NCI-H1930 (cell line): ENCODE measurements around the gene CD5L.

Source experiments
- DNase-seq, 2 experiments: peaks; one replicate each; lab custom pipeline; 2025; lab: John Stamatoyannopoulos, UW

Gene CD5L

DNA sequence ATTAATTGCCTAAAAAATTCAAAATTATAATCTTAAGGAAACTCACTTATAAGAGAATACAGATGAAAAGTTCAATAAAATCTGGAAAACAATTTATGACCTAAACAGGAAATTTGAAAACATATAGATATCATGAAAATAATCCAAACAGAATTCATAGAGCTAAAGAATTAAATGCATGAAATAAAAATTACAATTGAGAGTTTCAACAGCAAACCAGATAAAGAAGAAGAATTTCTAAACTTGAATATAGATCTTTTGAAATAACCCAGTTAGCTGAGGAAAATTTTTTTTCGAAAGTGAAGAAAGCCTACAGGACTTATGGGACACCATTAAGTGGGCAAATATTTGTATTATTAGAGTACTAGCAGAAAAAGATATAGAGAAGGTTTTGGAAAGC, 28.3 kb downstream of the CD5L start:
- no peak for DNase-seq

DNA sequence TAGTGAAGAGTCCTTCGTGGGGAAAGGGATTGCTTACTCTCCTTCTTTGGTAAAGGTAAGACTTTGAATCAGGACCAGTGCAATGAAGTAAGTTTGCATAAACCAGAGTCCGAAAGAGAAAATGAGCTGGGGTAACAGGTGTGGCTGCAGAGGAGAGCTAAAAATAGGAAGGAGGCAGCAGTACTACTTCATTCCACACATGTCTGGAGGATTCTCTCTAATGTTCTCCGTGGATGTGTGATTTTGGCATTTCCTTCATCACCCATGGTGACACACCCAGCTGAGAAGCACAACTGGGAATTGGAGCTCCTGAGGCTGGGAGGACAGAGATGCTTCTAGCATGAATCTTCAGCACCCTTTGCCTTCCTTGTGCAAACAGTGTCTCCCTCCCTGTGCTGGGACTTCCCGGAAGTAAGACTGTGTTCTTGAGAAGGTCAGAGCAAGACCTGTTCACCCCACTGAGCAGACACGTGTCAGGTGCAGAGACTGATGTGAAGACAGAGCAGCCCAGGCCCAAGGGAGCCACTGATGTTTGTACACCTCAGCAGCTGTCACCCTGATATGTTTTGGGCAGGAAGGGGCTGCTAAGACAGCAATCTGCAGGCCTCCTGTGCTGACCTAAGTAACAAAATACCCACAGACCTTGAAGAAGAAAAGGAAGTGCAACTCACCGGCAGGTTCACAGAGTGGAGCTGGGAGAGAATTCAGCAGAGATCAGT, 35.0 kb downstream of the CD5L start:
- DNase-seq: no peak

DNA sequence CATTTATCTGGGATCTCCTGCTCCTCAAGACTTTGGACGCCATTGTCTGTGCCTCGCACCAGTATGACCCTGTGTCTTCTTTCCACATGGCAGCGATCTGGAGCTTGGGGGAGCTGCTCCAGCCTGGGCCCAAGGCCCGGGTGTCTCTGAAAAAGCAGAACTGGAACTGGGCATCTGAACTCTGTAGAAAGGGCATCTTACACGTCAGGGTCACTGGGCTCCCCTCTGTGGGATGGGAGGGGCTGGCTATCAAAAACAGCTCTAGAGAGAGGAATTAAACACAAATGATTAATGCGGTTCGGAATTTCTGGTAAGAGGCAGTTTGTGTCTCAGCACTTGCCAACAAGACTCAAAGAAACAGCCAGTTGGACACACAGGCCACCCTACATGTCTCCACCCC, 37.8 kb downstream of the CD5L start:
- DNase-seq: no peak

DNA sequence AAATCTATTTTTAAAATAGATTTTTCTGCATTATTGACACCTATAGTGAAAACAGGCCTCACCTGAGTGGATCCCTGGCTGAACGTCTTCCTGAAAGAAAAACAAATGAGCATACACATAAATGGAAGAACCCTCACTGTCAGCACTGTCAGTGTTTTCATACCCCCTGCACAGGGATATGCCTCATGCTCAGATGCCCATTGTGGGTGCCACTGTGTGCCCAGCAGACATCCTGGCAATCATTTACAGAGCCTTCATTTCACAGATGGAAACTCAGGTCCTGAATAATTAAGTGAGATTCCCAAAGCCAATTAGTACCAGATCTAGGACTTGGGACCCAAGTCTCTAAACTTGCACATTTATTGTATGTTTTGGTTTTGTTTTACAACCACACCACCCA, 41.6 kb downstream of the CD5L start:
- no peak for DNase-seq

DNA sequence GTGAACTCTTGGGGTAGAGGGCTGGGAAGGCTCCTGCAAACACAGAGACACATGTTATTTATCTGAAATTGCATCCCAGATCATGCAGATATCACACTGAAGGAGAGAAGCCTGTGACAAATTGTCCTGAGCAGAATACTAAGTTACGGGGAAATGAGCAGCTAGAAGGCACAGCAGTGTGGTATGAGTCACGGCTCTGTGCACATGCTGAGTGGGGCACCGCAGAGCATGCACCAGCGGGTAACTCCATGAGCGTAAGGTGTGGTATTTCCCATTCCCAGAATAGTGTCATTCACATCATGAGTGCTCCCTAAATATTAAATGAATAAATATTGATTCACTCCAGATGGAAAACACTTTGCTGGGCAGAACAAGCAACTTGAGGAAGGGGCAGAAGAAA, 43.4 kb downstream of the CD5L start:
- DNase-seq: no peak

DNA sequence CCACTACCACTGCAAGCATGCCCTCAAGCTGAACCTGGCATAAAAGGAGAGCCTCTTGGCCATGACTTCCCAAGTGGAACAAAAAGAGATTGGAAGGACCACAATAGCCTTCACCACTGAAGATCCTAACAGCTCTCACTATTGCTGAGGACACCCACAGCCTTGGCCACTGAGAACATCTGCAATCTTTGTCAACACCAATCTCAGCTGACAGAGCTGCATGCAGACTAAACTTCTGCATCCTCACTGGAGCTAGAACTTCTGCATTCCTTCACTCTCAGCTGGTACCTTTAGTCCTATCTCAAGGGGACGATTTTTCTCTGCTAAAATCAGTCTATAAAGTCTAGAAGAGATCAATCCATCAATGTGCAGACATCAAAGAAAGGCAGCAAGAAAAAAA, 56.4 kb downstream of the CD5L start:
- no peak for DNase-seq

DNA sequence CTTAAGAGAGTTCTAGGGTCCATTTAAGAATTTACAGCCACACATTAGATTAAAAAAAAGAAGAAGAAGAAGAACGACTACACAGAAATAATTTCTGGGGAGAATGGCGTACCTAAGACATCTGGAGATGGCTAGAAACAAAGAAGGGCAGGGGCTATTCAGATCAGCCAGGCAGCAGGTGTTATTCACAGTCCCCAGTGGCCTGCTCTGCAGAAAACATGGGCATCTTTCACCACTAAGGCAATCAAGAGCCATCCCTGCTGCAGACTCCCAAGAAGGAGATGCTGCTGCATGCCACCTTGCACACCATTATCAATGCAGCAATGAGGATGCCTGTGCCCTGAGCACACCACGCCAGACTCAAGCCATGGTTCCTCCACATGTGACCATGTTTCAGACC, 56.8 kb downstream of the CD5L start:
- no peak for DNase-seq

DNA sequence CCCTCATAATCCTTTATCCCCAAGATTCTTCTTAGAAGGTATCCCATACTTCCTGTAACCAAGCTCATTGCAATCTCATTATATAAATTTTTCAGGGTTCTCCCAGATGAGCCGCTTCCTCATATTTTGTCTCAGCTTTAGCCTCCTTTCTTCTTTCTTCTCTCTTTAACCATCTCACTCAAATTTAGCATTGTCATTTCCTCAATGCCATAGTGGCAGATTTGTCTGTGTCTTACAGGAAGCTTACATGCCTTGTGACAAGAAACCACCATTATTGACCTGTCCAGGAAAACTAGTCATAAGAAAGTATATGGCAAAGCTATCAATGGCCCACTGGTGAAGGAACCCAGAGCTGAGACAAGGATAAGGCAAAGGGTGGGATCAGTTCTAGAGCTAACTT, 58.7 kb downstream of the CD5L start:
- DNase-seq: no peak

DNA sequence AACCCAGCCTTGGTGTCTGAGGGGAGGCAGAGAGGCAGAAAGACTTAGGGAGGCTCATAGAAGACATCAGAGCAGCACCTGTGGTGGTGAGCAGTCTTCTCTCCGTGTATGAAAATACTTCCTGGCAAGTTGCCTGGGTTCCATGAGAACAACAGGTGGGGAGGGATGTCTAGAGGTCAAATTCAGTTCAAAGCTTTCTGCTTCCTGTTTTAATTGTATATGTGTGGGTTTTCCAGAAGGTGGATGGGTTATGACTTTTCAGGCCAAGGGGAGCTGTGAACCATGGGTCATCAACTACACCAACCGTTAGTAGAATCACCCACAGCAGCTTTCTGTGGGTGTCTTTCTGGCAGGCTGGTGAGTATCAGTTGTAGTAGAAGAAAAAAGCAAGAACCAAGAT, 60.6 kb downstream of the CD5L start:
- no peak for DNase-seq
